Heart left ventricle (tissue), 13 donors: ENCODE measurements around the gene SORL1.

ENCODE experiments used
- POLR2A ChIP-seq, 2 donors: fragments of 450-650 bp; IDR thresholded peaks; one replicate each; pipeline ENCODE4 v1.6.1; 2017; ENCODE audit warnings: antibody characterized with exemption in 2 of 2, mild to moderate bottlenecking in 2 of 2, moderate library complexity in 2 of 2
- TF ChIP-seq, protein P1 (sequence below), 12 donors: fragments of 200-600 bp; sonication (generic) in 4 of 12; IDR thresholded peaks; one replicate each; pipeline versions ENCODE4 v1.5.0 to v1.8.0; 2018 to 2022; ENCODE audit warnings: antibody characterized with exemption in 12 of 12, mild to moderate bottlenecking in 5 of 12
- donor health status: ischemic (EF 13 %, LVEDD 7.1; RV severe dilation, severe dysfunction).
- donor health status: DM: no; HTN: yes; CAD: no.
- donor health status: DM: no; HTN: no; CAD: no.
- donor health status: ischemic (EF 25% LVEDD 6.9; RV normal size, moderate dysfunction).
- donor health status: ischemic (EF 25% LVEDD 5.7; RV mildly dilated, moderate dysfunction).
- donor health status: ischemic (EF 35%, LVEDD 5.7; RV mildly dilated, moderate dysfunction).
- donor health status: nonischemic (EF 11% LVEDD 7.7; RV severe dilation, severe dysfunction).
- donor health status: DM: yes; HTN: yes; CAD: no.
- donor health status: PGD.
- donor health status: ischemic (EF 29% LVEDD 5.4; RV normal size, mild dysfunction).
- donor health status: nonischemic (EF 23%, LVEDD 6.1; RV moderate dilation, normal function).

DNA sequence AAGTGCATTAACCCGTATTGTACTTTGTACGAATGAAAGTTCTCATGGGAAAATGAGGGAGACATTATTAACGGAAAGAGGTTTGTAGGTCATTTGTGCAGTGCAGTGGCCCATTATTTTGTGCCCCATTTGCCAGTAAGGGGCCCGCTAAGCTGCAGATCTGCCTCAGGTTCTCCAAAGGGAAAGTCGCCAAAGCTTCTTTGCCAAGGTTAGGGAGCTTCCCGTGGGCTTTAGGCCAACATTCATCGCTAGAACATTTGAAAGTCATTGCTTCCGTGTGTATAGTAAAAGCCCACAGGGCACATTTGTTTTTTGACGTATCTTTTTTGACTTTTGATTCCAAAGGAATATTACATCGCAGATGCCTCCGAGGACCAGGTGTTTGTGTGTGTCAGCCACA is 61.7 kb downstream of the SORL1 start:
- no peak for TF ChIP-seq POLR2A (IDR thresholded peaks at IDR 0.05)
- TF ChIP-seq, protein P1, sequence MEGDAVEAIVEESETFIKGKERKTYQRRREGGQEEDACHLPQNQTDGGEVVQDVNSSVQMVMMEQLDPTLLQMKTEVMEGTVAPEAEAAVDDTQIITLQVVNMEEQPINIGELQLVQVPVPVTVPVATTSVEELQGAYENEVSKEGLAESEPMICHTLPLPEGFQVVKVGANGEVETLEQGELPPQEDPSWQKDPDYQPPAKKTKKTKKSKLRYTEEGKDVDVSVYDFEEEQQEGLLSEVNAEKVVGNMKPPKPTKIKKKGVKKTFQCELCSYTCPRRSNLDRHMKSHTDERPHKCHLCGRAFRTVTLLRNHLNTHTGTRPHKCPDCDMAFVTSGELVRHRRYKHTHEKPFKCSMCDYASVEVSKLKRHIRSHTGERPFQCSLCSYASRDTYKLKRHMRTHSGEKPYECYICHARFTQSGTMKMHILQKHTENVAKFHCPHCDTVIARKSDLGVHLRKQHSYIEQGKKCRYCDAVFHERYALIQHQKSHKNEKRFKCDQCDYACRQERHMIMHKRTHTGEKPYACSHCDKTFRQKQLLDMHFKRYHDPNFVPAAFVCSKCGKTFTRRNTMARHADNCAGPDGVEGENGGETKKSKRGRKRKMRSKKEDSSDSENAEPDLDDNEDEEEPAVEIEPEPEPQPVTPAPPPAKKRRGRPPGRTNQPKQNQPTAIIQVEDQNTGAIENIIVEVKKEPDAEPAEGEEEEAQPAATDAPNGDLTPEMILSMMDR (IDR thresholded peaks at IDR 0.05) = no peak
